SJCRH30 (cell line): ENCODE results near the gene RANBP1. TPM values are rescaled to one million over a fixed set of nuclear protein-coding genes. Genes with fewer than 3 reads are reported as not detected.

Source experiments
- DNase-seq, 2 experiments: peaks; one replicate each; pipeline ENCODE4 v3.0.0-alpha.2; 2015 to 2020
- H3K27ac ChIP-seq: fragments of 250-450 bp; sonication (Bioruptor Pico); 2 replicates; pipeline ENCODE4 v1.5.1; 2020; ENCODE audit warnings: mild to moderate bottlenecking, moderate library complexity
- H3K27me3 ChIP-seq: fragments of 250-450 bp; sonication (Bioruptor Pico); 2 replicates; pipeline ENCODE4 v1.5.1; 2020; ENCODE audit warnings: mild to moderate bottlenecking, moderate library complexity
- H3K36me3 ChIP-seq: fragments of 250-450 bp; sonication (Bioruptor Pico); 2 replicates; pipeline ENCODE4 v1.5.1; 2020; ENCODE audit warnings: mild to moderate bottlenecking, moderate library complexity
- H3K4me1 ChIP-seq: fragments of 250-450 bp; sonication (Bioruptor Pico); 2 replicates; pipeline ENCODE4 v1.5.1; 2020; ENCODE audit warnings: mild to moderate bottlenecking, moderate library complexity
- H3K4me3 ChIP-seq: fragments of 250-450 bp; sonication (Bioruptor Pico); 2 replicates; pipeline ENCODE4 v1.5.1; 2020; ENCODE audit warnings: mild to moderate bottlenecking, moderate library complexity
- H3K9me3 ChIP-seq: fragments of 250-450 bp; sonication (Bioruptor Pico); replicated peaks from 2 replicates; pipeline ENCODE4 v1.5.1; 2020; ENCODE audit warnings: mild to moderate bottlenecking, moderate library complexity
- total RNA-seq: library from RNA; depleted of rRNA; stranded (reverse); fragments of >200 nt; shearing (Covaris generic); gene quantifications from 2 replicates; pipeline ENCODE4 v1.2.3, GENCODE V29; 2014

The RANBP1 gene
- total RNA-seq, 1 experiment from 2014 or later: 627 TPM

- Histone ChIP-seq H3K36me3 (peaks cover 83% of the 10 kb centered on the region), H3K27ac (no peak overlapping the region), H3K4me3 (no peak overlapping the region), H3K4me1 (no peaks in the 10 kb centered on the region), H3K27me3 (no peaks in the 10 kb centered on the region), H3K9me3 (no peaks in the 10 kb centered on the region)
- no peak for DNase-seq
These were observed 6.2 kb upstream of the RANBP1 start for GRCh38 chr22:20109411-20110358.

DNA sequence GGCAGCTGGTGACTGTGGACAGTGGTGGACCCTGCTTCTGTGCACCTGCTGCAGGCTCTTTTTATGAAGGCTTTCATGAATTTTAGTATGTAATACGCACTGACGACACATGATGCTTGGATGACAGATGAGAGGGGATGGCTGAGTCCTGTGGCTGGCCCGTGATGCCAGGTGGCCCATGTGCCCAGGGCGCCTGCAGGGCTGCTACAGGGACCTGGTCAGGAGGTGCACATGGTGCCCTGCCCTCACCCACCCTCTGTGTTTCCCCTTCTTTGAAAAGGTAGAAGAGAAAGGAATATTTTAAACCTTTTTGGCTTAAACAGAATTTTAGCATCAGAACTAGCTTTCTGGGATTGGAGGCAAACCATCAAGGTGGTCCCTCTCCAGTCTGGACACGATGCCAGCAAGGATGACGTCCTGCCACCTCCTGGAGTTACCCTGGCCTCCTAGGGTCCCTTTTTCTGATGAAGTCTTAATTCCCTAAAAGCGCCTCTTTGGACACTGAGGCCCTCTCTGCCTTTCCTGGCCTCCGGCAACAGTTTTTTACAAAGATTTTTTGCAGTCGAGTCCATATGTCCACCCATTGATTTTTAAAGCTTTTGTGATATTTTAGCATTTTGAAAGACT lies 5.4 kb upstream of the RANBP1 start:
- Histone ChIP-seq H3K27ac (no peak overlapping the region), H3K36me3 (peaks cover 76% of the 10 kb centered on the region), H3K4me3 (no peak overlapping the region), H3K9me3 (no peaks in the 10 kb centered on the region), H3K4me1 (no peaks in the 10 kb centered on the region), H3K27me3 (no peaks in the 10 kb centered on the region)
- no peak for DNase-seq

DNA sequence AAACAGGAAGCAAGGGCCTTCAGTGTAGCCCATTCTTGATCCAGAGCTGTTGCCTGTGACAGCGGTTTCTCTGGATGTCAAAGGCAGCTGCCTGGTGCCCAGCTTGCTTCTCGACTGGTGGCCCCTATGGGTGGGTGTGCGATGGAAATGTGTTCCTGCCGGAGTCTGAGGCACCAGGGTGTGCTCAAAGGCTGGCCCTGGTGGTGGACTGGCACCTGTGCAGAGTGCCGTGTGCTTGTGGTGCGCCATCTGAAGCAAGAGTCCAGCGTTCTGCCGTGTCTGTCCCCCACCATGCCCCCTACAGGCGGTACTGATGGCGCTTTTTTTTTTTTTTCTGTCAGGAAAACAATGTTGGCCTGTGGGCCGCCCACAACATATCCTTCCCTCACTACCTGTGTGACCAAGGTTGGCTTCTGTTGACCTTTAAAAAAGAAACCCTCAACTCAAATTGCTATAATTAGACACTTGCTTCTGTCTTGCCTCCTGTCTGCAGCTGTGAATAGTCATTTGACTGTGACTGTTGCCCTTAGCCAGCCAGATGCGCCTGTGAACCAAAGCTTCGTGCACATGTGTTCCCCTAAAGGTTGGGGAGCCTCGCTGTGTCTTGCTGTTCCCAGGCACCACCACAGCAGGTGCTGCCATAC lies 4.7 kb upstream of the RANBP1 start:
- no peaks in the 10 kb centered on the region for H3K9me3 ChIP-seq
- no peak overlapping the region for H3K4me3 ChIP-seq
- H3K4me1 ChIP-seq: no peaks in the 10 kb centered on the region
- H3K27ac ChIP-seq: no peak overlapping the region
- DNase-seq: no peak
- peaks cover 69% of the 10 kb centered on the region for H3K36me3 ChIP-seq
- no peaks in the 10 kb centered on the region for H3K27me3 ChIP-seq

DNA sequence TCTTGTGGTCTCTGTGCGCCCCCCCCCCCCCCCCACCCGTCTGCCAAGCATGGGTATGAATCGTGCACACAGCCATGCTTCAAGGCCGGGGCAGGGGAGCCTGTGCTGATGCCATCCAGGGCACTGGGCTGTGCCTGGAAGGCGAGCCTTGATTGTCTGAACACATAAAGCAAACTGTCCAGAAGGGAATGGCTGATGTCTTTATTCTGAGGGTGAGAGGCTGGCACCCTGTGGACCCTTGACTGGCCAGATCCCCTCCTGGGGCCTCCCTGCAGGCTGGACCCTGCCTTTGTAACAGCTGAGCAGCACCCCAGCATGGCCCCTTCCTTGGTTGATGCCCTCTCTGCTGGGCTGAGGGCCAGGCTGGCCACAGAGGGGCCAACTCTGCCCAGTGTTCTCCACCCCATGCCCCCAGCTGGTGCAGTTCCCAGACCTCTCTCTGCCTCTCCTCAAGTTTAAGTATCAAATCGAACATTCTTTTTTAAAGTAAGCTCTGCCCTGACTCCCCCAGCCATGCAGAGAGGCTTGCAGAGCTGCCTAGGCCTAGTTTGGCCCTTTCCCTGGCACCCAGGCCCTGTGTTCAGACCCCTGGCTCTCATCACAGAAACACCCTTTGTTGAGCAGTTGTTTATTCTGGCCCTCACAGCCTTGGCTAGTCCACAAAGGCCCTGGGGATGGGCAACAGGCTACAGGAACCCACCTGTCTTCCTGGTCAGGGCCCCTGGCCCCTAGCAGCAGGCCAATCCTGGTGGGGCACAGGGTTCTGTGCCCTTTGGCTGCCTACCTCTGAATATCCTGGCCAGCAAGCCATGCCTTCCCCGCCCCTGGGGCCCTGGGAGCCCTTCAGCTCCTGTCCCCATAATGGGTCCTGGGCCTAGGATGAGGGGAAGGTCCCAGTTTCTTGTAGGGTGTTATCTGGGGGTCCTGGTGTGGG lies 3.9 kb upstream of the RANBP1 start:
- Histone ChIP-seq H3K27ac (no peak overlapping the region), H3K36me3 (peaks cover 61% of the 10 kb centered on the region), H3K9me3 (no peaks in the 10 kb centered on the region), H3K27me3 (no peaks in the 10 kb centered on the region), H3K4me3 (no peak overlapping the region), H3K4me1 (no peaks in the 10 kb centered on the region)
- no peak for DNase-seq

DNA sequence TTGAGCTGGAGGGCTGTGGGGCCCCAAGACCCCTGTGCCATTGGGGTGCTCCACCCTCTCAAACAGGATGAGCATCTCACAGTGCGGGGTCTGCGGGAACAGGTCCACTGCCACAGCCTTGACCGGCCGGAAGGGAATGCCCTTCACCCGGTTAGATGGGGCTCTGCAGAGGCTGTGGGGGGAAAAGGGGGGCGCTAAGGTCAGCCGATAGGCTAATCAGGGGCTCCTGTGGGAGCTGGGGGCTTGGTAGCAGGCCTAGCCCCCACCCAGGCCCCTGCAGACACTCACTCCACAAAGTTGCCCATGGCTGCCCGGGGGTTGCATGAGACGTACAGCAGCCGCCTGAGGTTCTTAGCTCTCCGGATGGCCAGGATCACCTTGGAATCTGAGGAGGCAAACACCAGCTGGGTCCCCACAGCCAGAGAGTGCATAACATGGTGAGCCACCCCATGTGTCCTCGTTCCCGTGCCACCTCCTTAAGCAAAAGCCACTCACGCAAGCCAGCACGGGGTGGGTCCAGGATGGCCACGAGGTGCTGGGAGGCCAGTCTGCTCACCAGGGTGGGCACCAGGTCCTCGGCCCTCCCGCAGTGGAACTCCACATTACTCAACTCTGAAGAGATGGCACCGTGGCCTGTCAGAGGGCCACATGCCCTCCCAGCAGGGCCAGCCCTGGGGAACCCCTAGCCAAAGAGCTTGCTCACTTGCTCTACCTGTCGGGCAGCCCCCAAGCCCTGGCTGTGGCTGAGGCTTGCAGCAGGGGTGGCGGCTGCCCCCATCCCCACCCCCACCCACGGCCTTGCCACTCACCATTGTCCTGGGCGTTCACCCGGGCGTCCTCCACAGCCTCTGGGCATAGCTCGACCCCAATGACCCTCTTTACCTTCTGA lies 3.0 kb upstream of the RANBP1 start:
- H3K36me3 ChIP-seq: peaks cover 52% of the 10 kb centered on the region

DNA sequence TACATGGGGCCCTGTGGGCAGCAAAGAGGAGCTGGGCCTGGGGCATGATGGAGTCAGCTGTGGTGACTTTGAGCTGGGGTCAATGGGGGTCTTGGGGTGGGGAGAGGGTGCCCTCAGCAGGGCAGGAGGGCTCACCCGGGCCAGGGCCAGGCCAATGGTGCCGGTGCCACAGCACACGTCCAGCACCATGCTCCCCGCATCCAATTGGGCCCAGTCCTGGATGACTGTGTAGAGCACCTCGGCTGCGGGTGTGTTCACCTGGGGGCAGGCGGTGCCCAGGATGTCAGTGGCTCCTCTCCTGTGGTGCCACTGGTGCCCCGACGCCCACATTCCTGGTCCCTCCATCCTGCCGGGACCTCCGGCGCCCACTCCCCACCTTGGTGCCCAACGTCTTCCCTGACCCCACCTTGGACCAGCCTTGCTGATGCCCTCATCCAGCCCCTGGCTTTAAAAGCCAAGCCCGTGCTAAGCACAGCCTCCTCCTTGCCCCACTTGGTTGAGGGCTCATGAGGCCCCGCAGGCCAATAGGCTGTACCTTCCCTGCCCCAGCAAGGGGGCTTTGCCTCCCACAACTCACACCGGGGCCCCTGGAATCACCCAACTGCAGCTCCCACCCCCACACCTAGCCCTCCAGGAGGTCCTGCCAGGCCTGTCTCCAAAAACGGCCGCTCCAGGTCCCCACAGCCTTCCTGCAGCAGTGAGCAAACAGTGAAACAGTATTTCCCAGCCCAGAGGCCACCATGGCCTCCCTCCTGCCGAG lies 2.2 kb upstream of the RANBP1 start:
- Histone ChIP-seq H3K27ac (no peak overlapping the region), H3K9me3 (no peaks in the 10 kb centered on the region), H3K4me3 (no peak overlapping the region), H3K27me3 (no peaks in the 10 kb centered on the region), H3K4me1 (peaks cover 2% of the 10 kb centered on the region; the same call in 1 of the 2 replicates), H3K36me3 (peaks cover 51% of the 10 kb centered on the region)
- no peak for DNase-seq

More for the DNA sequence above, 3.0 kb upstream of the RANBP1 start:
- Histone ChIP-seq H3K9me3 (no peaks in the 10 kb centered on the region), H3K4me1 (no peaks in the 10 kb centered on the region), H3K27me3 (no peaks in the 10 kb centered on the region), H3K4me3 (no peak overlapping the region), H3K27ac (no peak overlapping the region)
- DNase-seq: no peak

GRCh38 chr22:20114506-20115475 lies 1.1 kb upstream of the RANBP1 start:
- peaks cover 8% of the 10 kb centered on the region for H3K4me1 ChIP-seq
- no peak overlapping the region for H3K4me3 ChIP-seq
- H3K27me3 ChIP-seq: no peaks in the 10 kb centered on the region
- H3K27ac ChIP-seq: no peak overlapping the region
- H3K36me3 ChIP-seq: peaks cover 51% of the 10 kb centered on the region
- DNase-seq: no peak
- no peaks in the 10 kb centered on the region for H3K9me3 ChIP-seq

GRCh38 chr22:20116376-20116950 lies 559 bp downstream of the RANBP1 start:
- peaks cover 47% of the 10 kb centered on the region for H3K36me3 ChIP-seq
- H3K4me1 ChIP-seq: peaks cover 8% of the 10 kb centered on the region
- peak overlapping the region; percentile 84 for H3K4me3 ChIP-seq
- no peaks in the 10 kb centered on the region for H3K27me3 ChIP-seq
- H3K27ac ChIP-seq: peak overlapping the region; percentile 49
- no peak for DNase-seq
- no peaks in the 10 kb centered on the region for H3K9me3 ChIP-seq

GRCh38 chr22:20116951-20117632 lies 1.2 kb downstream of the RANBP1 start, which contains the start of gene TRMT2A:
TRMT2A (minus strand) TSS chr22:20117226; CDS start chr22:20116906, 320 bp downstream.
- H3K4me1 ChIP-seq: peaks cover 8% of the 10 kb centered on the region
- peak within 1 kb of the TSS; percentile 84 for H3K4me3 ChIP-seq
- DNase-seq: peak; percentile 97 to 98
- no peaks in the 10 kb centered on the region for H3K27me3 ChIP-seq
- H3K36me3 ChIP-seq: peaks cover 50% of the 10 kb centered on the region
- H3K27ac ChIP-seq: peak within 1 kb of the TSS; percentile 86
- no peaks in the 10 kb centered on the region for H3K9me3 ChIP-seq

DNA sequence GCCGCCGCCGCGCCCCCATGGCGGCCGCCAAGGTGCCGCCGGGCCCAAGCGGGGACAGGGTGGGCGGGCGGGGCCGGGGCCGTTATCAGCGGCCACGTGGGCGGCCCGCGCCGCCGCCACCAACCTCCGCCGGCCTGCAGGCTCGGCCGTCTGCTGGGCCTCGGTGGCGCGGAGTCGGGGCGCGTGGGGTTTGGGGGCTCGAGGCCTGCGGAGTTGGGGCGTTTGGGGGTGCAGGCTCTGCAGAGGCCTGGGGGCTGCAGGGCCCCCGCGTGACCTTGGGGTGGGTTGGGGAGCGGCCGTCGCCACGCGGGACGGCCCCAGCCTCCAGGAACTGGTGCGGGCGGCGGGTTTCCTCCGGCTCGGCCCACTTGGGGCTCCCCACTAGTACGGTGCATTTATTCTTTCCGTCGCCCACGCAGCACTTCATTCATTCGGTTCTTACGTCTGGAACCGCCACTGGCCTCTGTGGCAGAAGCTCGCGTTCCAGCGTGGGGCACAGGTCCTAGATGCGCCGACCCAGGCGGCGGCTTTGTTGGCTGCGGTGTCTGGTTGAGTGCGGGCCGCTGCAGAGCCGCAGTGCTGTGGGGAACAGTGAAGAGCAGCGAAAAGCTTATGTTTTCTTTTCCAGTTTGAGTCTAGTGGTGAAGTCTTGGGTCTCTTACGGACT lies 1.9 kb downstream of the RANBP1 start:
- Histone ChIP-seq H3K4me1 (peaks cover 8% of the 10 kb centered on the region), H3K27me3 (no peaks in the 10 kb centered on the region), H3K4me3 (peak overlapping the region; percentile 84), H3K27ac (peak overlapping the region; percentile 86), H3K36me3 (peaks cover 47% of the 10 kb centered on the region), H3K9me3 (no peaks in the 10 kb centered on the region)
- no peak for DNase-seq
